ENCODE results near the gene RABEPK.
"Not testable (repeated sequence)": the region's sequence is repeated elsewhere in the genome, so short reads cannot be mapped to it uniquely, and the experiment has no call there.

Gene RABEPK

GRCh38 chr9:125246261-125246667 lies 45.9 kb downstream of the RABEPK start:
- DNase-seq (ENCODE audit: low spot score) = no peak

- DNase-seq (ENCODE audit: low spot score) = no peak
These were observed 53.9 kb downstream of the RABEPK start for GRCh38 chr9:125254231-125254630.

GRCh38 chr9:125255781-125256391 lies 55.5 kb downstream of the RABEPK start:
- DNase-seq (ENCODE audit: low spot score) = no peak

GRCh38 chr9:125258160-125258785 lies 57.9 kb downstream of the RABEPK start:
- no peak for DNase-seq (ENCODE audit: low spot score)

GRCh38 chr9:125258832-125259534 lies 58.6 kb downstream of the RABEPK start:
- no peak for DNase-seq (ENCODE audit: low spot score)

- no peak for DNase-seq (ENCODE audit: low spot score)
These were observed 60.2 kb downstream of the RABEPK start for GRCh38 chr9:125260561-125260960.

- peak; percentile 99 for DNase-seq (ENCODE audit: low spot score)
These were observed 61.4 kb downstream of the RABEPK start, which contains the start of gene GAPVD1 for GRCh38 chr9:125261501-125262293. TSS of gene GAPVD1 (plus strand) at chr9:125261826. CDS start at chr9:125298922, 37,096 bp downstream.

- DNase-seq (ENCODE audit: low spot score) = no peak
These were observed 62.1 kb downstream of the RABEPK start for GRCh38 chr9:125262294-125262991.

GRCh38 chr9:125264068-125264467 lies 63.7 kb downstream of the RABEPK start:
- not testable (repeated sequence) for DNase-seq (ENCODE audit: low spot score)

GRCh38 chr9:125268394-125269013 lies 68.2 kb downstream of the RABEPK start:
- DNase-seq (ENCODE audit: low spot score) = no peak

GRCh38 chr9:125269014-125269397 lies 68.7 kb downstream of the RABEPK start:
- no peak for DNase-seq (ENCODE audit: low spot score)

- DNase-seq (ENCODE audit: low spot score) = no peak
These were observed 70.7 kb downstream of the RABEPK start for GRCh38 chr9:125271081-125271480.

- DNase-seq (ENCODE audit: low spot score) = no peak
These were observed 72.4 kb downstream of the RABEPK start for GRCh38 chr9:125272697-125273096.

GRCh38 chr9:125276771-125277170 lies 76.4 kb downstream of the RABEPK start:
- DNase-seq (ENCODE audit: low spot score) = no peak

GRCh38 chr9:125277411-125277810 lies 77.1 kb downstream of the RABEPK start:
- no peak for DNase-seq (ENCODE audit: low spot score)

- DNase-seq (ENCODE audit: low spot score) = no peak
These were observed 80.6 kb downstream of the RABEPK start for GRCh38 chr9:125280945-125281344.

All from iPS-NIHi11 (cell line).